Spleen (tissue), 7 donors: ENCODE data around the gene PCK2.

Experiments used
- POLR2A ChIP-seq, 3 donors: fragments of 450-650 bp; IDR thresholded peaks; one replicate each; pipeline ENCODE4 v1.5.1; 2017; ENCODE audit warnings: antibody characterized with exemption in 3 of 3, mild to moderate bottlenecking in 1 of 3
- POLR2AphosphoS5 ChIP-seq, 3 donors: sonication (generic); formaldehyde crosslinking; IDR thresholded peaks; one replicate each; pipeline ENCODE4 v1.5.1; 2017; ENCODE audit warnings: antibody characterized with exemption in 3 of 3
- TF ChIP-seq, protein P1 (sequence below), 11 experiments: fragments of 200-600 bp in 7 of 11; fragments of 450-650 bp in 4 of 11; sonication (generic) in 4 of 11; IDR thresholded peaks in 8 of 11; conservative IDR thresholded peaks in 3 of 11; 1 replicate in 7 of 11; 2 replicates in 4 of 11; pipeline versions ENCODE4 v1.4.0 to v1.8.0; 2016 to 2021; ENCODE audit warnings: antibody characterized with exemption in 11 of 11, inconsistent platforms in 4 of 11, mild to moderate bottlenecking in 1 of 11
- donor health status: DM: no; HTN: no; CAD: no; lungs with moderate emphysema.
- donor health status: DM: no; HTN: no; CAD: no.
- donor health status: DM: no; HTN: no; CAD: no.

DNA sequence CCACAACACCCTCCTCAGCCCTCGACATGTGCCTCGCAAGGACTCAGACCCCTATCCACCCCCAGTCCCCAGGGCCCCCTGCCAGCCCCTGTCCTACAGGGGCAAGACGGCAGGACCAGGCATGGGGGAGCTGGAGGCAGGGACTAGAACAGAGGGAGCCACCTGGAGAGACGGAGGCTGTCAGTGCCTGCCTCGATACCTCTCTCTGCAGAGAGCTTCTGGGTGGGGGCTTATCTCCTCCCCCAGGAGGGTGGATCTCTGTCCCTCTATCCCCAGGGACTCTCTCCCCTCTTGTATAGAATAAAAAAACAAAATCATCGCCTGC lies 24.7 kb upstream of the PCK2 start:
- TF ChIP-seq, protein P1, sequence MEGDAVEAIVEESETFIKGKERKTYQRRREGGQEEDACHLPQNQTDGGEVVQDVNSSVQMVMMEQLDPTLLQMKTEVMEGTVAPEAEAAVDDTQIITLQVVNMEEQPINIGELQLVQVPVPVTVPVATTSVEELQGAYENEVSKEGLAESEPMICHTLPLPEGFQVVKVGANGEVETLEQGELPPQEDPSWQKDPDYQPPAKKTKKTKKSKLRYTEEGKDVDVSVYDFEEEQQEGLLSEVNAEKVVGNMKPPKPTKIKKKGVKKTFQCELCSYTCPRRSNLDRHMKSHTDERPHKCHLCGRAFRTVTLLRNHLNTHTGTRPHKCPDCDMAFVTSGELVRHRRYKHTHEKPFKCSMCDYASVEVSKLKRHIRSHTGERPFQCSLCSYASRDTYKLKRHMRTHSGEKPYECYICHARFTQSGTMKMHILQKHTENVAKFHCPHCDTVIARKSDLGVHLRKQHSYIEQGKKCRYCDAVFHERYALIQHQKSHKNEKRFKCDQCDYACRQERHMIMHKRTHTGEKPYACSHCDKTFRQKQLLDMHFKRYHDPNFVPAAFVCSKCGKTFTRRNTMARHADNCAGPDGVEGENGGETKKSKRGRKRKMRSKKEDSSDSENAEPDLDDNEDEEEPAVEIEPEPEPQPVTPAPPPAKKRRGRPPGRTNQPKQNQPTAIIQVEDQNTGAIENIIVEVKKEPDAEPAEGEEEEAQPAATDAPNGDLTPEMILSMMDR (IDR thresholded peaks at IDR 0.05 in 8 of 11, conservative IDR thresholded peaks at IDR 0.05 in 3 of 11) = no peak
- TF ChIP-seq POLR2A (IDR thresholded peaks at IDR 0.05) (no peak), POLR2AphosphoS5 (IDR thresholded peaks at IDR 0.05) (no peak)
